ENCODE results near the gene CHSY1.

- TF ChIP-seq TAF1 (IDR thresholded peaks at IDR 0.05; ENCODE audit: borderline replicate concordance, insufficient read depth, low read length) (no peak), SIN3A (IDR thresholded peaks at IDR 0.05; ENCODE audit: borderline replicate concordance, insufficient read depth, low read length) (no peak)
Measured at GRCh38 chr15:101135532-101136166, 116.2 kb downstream of the CHSY1 start.

All from PFSK-1 (cell line).